Activated T-cell treated with anti-CD3 and anti-CD28 coated beads for 1 hour (primary cell): Measurements from ENCODE around the gene MRAP.

Source experiments
- DNase-seq: peaks from one replicate; pipeline ENCODE4 v3.0.0-alpha.2; 2020; ENCODE audit warnings: low read depth

MRAP gene

GRCh38 chr21:32322676-32323075 lies 24.0 kb downstream of the MRAP start:
- no peak for DNase-seq

- no peak for DNase-seq
Measured at GRCh38 chr21:32325706-32326105, 27.1 kb downstream of the MRAP start.

GRCh38 chr21:32328595-32328994 lies 29.9 kb downstream of the MRAP start:
- no peak for DNase-seq

- DNase-seq: no peak
Measured at GRCh38 chr21:32329331-32329730, 30.7 kb downstream of the MRAP start.

GRCh38 chr21:32329776-32330175 lies 31.1 kb downstream of the MRAP start:
- DNase-seq: no peak

GRCh38 chr21:32330784-32331311 lies 32.2 kb downstream of the MRAP start:
- DNase-seq: no peak

- no peak for DNase-seq
Measured at GRCh38 chr21:32331444-32332305, 33.0 kb downstream of the MRAP start.

GRCh38 chr21:32332463-32332951 lies 33.9 kb downstream of the MRAP start:
- DNase-seq: no peak

GRCh38 chr21:32333953-32334673 lies 35.5 kb downstream of the MRAP start:
- DNase-seq: no peak

GRCh38 chr21:32334980-32335531 lies 36.4 kb downstream of the MRAP start:
- DNase-seq: no peak

GRCh38 chr21:32335601-32336575 lies 37.2 kb downstream of the MRAP start:
- no peak for DNase-seq

GRCh38 chr21:32336711-32337110 lies 38.1 kb downstream of the MRAP start:
- DNase-seq: no peak

- DNase-seq: no peak
Measured at GRCh38 chr21:32337206-32337605, 38.6 kb downstream of the MRAP start.

- DNase-seq: no peak
Measured at GRCh38 chr21:32338209-32338921, 39.7 kb downstream of the MRAP start.

- DNase-seq: no peak
Measured at GRCh38 chr21:32340863-32341848, 42.5 kb downstream of the MRAP start.

- no peak for DNase-seq
Measured at GRCh38 chr21:32346951-32347350, 48.3 kb downstream of the MRAP start.

GRCh38 chr21:32347351-32347750 lies 48.7 kb downstream of the MRAP start:
- DNase-seq: no peak

- no peak for DNase-seq
Measured at GRCh38 chr21:32347977-32348376, 49.3 kb downstream of the MRAP start.

- DNase-seq: no peak
Measured at GRCh38 chr21:32348604-32349332, 50.1 kb downstream of the MRAP start.
